ENCODE results near the gene EPHA2.

The EPHA2 gene

GRCh38 chr1:16078925-16079656 is 76.8 kb downstream of the EPHA2 start:
- in situ Hi-C loops (cut with MboI; ENCODE audit: low sequenced_read_pairs) = loop anchor here (25.0 kb wide), 1 partner anchor 283 kb away; the partner anchor contains the start of genes FBXO42 and SZRD1

- in situ Hi-C loops (cut with MboI; ENCODE audit: low sequenced_read_pairs) = loop anchor here (25.0 kb wide), 1 partner anchor 285 kb away; the partner anchor contains the start of genes FBXO42 and SZRD1
Observed at GRCh38 chr1:16077406-16078245, 78.2 kb downstream of the EPHA2 start.

GRCh38 chr1:16076865-16077238 is 79.0 kb downstream of the EPHA2 start:
- in situ Hi-C loops (cut with MboI; ENCODE audit: low sequenced_read_pairs) = loop anchor here (25.0 kb wide), 1 partner anchor 285 kb away; the partner anchor contains the start of genes FBXO42 and SZRD1

- in situ Hi-C loops (cut with MboI; ENCODE audit: low sequenced_read_pairs) = loop anchor here (25.0 kb wide), 1 partner anchor 286 kb away; the partner anchor contains the start of genes FBXO42 and SZRD1
Observed at GRCh38 chr1:16076031-16076864, 79.6 kb downstream of the EPHA2 start.

- in situ Hi-C loops (cut with MboI; ENCODE audit: low sequenced_read_pairs) = loop anchor here (25.0 kb wide), 1 partner anchor 287 kb away; the partner anchor contains the start of genes FBXO42 and SZRD1
Observed at GRCh38 chr1:16075337-16076030, 80.4 kb downstream of the EPHA2 start.

Data from HL-60/S4 (cell line).